Skeletal muscle satellite cell (primary cell): Measurements from ENCODE around the gene ANKLE1. TPM values are rescaled to one million over a fixed set of nuclear protein-coding genes. Genes with fewer than 3 reads are reported as not detected.

ENCODE experiments used
- H3K27me3 ChIP-seq: 2 replicates; pipeline ENCODE4 v1.7.0; 2013; ENCODE audit warnings: low read length; ENCODE audit not compliant: control insufficient read depth, insufficient read depth
- H3K36me3 ChIP-seq: 2 replicates; pipeline ENCODE4 v1.7.0; 2013; ENCODE audit warnings: mild to moderate bottlenecking, control low read depth, low read length; ENCODE audit not compliant: insufficient read depth
- H3K4me1 ChIP-seq: 2 replicates; pipeline ENCODE4 v1.7.0; 2013; ENCODE audit warnings: low read length; ENCODE audit not compliant: control insufficient read depth, insufficient read depth
- H3K4me2 ChIP-seq: 2 replicates; pipeline ENCODE4 v1.7.0; 2013; ENCODE audit warnings: mild to moderate bottlenecking, low read length
- H3K4me3 ChIP-seq: 2 replicates; pipeline ENCODE4 v1.7.0; 2013; ENCODE audit warnings: low read length
- H3K9ac ChIP-seq: 2 replicates; pipeline ENCODE4 v1.7.0; 2013; ENCODE audit warnings: mild to moderate bottlenecking, low read depth, low read length, moderate library complexity
- H3K9me3 ChIP-seq: replicated peaks from 2 replicates; pipeline ENCODE4 v1.7.0; 2013; ENCODE audit warnings: mild to moderate bottlenecking, control low read depth, low read length
- total RNA-seq: library from RNA; depleted of rRNA; stranded (reverse); fragments of >200 nt; gene quantifications from 2 replicates; pipeline ENCODE4 v1.2.3, GENCODE V29; 2012; rRNA removed

Gene ANKLE1, protein sequence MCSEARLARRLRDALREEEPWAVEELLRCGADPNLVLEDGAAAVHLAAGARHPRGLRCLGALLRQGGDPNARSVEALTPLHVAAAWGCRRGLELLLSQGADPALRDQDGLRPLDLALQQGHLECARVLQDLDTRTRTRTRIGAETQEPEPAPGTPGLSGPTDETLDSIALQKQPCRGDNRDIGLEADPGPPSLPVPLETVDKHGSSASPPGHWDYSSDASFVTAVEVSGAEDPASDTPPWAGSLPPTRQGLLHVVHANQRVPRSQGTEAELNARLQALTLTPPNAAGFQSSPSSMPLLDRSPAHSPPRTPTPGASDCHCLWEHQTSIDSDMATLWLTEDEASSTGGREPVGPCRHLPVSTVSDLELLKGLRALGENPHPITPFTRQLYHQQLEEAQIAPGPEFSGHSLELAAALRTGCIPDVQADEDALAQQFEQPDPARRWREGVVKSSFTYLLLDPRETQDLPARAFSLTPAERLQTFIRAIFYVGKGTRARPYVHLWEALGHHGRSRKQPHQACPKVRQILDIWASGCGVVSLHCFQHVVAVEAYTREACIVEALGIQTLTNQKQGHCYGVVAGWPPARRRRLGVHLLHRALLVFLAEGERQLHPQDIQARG
- total RNA-seq = 0.51 and 1.3 TPM in 2 replicates

DNA sequence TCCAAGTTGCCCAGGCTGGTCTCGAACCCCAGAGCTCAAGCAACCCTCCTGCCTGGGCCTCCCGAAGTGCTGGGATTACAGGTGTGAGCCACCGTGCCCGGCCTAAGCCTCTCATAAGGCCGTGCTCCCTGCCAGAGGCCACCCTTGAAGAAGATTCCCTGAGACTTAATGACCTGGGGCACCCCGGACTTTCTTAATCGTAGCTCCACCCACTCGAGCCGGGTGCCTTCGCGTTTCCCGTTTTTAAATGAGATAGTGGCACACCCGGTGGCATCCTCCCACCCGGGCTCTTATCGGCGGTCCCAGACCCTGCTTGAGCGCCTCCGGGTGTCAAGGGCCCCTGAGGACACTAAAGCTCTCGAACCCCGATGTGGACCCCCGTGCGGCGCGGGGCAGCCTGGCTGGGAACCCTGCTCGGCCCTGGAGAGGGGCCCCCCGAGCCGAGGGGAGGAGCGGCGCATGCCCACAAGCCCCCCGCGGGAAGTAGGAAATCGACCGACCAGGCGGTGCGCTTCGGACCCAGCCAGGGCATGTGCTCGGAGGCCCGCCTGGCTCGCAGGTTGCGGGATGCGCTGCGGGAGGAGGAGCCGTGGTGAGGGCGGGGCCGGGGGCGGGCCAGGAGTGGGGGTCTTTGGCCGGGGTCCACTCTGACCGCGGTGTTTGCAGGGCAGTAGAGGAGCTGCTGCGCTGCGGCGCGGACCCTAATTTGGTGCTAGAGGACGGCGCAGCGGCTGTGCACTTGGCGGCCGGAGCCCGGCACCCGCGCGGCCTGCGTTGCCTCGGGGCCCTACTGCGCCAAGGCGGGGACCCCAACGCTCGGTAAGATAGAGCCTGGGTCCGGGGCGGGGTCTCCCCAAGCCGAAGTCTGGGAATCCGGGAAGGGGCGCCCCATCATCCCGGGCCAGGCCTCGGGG, at the start of gene ANKLE1:
ANKLE1 (plus strand) TSS at position 511 of the 914 bp plus-strand sequence; CDS start at position 531, 20 bp downstream.
- no peaks in the 10 kb centered on the region for H3K9me3 ChIP-seq
- H3K4me3 ChIP-seq = peak within 1 kb of the TSS; percentile 67
- H3K9ac ChIP-seq = peak within 1 kb of the TSS; percentile 46
- peaks cover 13% of the 10 kb centered on the region for H3K4me1 ChIP-seq
- peaks cover 16% of the 10 kb centered on the region for H3K36me3 ChIP-seq
- no peaks in the 10 kb centered on the region for H3K27me3 ChIP-seq
- H3K4me2 ChIP-seq = peak within 1 kb of the TSS; percentile 94

DNA sequence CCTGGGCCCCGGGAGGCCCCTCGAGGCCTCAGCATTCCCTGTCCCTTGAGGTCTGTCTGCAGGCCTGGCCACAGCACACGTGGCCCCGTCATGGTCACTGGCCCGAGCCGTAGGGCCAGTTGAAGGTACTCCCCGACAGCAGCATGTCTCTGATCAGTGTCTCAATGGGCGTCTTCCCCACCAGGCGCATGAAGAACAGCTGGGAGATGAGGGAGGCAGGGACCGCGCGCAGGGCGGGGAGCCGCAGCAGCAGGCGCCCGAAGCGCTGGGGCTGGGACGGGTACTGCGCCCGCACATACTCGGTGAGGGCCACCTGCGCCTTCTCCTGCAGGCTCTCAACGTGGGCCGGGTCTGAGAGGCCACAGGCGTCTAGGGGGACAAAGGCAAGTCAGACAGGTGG, 49.4 kb upstream of the ANKLE1 start:
- no peaks in the 10 kb centered on the region for H3K9me3 ChIP-seq
- H3K4me1 ChIP-seq = peaks cover 20% of the 10 kb centered on the region
- H3K36me3 ChIP-seq = peaks cover 35% of the 10 kb centered on the region
- no peak overlapping the region for H3K9ac ChIP-seq
- no peak overlapping the region for H3K4me3 ChIP-seq
- H3K4me2 ChIP-seq = no peak overlapping the region
- no peaks in the 10 kb centered on the region for H3K27me3 ChIP-seq

DNA sequence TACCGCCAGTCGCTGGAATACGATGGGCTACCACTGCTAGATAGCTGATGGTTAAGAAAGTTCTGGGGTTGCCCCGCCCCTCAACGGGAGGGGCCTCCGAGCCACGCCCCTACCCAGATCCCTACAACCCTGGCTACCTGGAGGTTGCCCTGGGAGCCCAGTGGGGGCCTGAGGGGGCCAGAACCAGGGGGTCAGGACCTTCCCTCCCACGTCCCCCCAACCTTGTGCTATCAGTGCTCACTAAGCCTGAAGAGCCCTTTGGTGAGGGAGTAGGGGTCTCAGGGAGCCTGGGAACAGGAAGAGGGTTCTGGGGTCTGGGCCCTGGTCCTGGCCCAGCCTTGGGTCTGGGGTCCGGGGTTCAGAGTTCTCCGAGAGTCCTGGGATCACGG, 46.8 kb upstream of the ANKLE1 start:
- peak overlapping the region; percentile 93 for H3K4me2 ChIP-seq
- H3K27me3 ChIP-seq = no peaks in the 10 kb centered on the region
- H3K4me3 ChIP-seq = peak overlapping the region; percentile 77
- no peaks in the 10 kb centered on the region for H3K9me3 ChIP-seq
- H3K4me1 ChIP-seq = peaks cover 20% of the 10 kb centered on the region
- peak overlapping the region; percentile 72 for H3K9ac ChIP-seq
- H3K36me3 ChIP-seq = peaks cover 44% of the 10 kb centered on the region

DNA sequence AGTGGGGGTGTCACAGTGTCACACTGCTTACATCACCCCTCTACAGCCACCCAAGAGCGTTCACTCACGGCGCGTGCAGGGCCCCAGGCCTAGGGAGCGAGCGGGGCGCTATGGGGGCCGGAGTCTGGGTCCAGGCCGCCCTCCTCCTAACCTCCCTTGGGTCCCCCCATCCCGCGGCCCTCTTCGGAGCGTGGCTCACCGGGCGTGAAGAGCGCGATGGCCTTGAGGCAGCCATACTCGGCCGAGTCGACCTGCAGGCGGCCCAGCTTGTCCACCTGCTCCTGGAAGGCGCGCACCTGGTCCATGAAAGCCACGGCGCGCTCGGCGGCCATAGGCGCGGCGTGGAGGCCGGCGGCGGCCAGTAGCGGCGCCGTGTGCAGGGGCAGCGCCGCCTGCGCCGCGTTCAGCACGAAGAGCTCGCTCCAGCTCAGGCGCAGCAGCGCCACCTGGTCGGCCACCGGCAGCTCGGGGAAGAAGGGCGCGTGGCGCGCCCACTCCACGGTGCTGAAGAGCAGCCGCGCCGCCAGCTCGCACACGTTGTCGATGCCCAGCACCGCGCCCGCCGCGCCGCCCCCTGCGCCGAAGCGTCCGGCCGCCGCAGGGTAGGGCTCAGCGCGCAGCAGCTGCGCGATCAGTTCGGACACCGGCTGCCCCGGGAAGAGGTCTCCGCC, 46.3 kb upstream of the ANKLE1 start:
- peaks cover 45% of the 10 kb centered on the region for H3K36me3 ChIP-seq
- H3K4me1 ChIP-seq = peaks cover 20% of the 10 kb centered on the region

DNA sequence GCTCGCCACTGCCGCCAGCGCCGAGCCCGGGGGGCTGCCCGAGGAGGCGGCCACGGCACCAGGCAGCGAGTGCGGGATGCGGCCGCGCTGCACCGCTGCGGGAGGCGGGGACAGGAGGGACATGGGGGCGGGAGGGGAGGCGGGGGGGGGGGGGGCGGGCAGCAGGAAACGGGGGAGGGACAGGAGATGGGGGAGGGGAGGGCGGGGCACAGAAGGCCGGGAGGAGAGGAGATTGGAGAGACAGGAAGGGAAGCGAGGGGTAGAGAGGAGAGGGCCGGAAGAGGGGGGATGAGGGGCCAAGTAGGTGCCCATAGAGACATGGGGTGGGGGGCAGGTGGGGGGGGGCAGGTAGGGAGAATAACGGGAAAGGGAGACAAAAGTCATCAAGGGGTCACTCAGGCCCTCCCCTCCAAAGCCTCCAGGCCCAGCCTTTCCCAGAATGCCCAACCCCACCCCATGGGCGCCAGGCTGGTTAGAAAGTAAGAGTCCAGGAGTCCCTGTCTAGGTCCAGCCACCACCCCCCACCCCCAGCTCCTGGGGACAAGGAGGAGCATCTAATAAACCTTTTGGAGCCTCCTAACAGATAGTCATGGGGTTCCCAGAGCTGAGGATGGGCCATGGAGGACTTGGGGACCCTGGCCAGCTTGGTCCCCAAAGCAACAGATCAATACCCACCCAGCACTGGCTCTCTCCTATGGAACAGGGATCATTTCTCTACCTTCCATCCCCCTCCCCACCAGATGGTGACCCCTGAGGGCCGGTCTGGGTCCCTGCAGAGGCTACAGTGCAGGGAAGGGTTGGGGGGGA, 45.5 kb upstream of the ANKLE1 start:
- peaks cover 21% of the 10 kb centered on the region for H3K4me1 ChIP-seq
- no peaks in the 10 kb centered on the region for H3K27me3 ChIP-seq
- peak overlapping the region; percentile 72 for H3K9ac ChIP-seq
- peak overlapping the region; percentile 93 for H3K4me2 ChIP-seq
- no peaks in the 10 kb centered on the region for H3K9me3 ChIP-seq
- peak overlapping the region; percentile 77 for H3K4me3 ChIP-seq
- H3K36me3 ChIP-seq = peaks cover 40% of the 10 kb centered on the region

More for the DNA sequence above, 46.3 kb upstream of the ANKLE1 start:
- peak overlapping the region; percentile 77 for H3K4me3 ChIP-seq
- peak overlapping the region; percentile 72 for H3K9ac ChIP-seq
- H3K27me3 ChIP-seq = no peaks in the 10 kb centered on the region
- H3K4me2 ChIP-seq = peak overlapping the region; percentile 93
- H3K9me3 ChIP-seq = no peaks in the 10 kb centered on the region

DNA sequence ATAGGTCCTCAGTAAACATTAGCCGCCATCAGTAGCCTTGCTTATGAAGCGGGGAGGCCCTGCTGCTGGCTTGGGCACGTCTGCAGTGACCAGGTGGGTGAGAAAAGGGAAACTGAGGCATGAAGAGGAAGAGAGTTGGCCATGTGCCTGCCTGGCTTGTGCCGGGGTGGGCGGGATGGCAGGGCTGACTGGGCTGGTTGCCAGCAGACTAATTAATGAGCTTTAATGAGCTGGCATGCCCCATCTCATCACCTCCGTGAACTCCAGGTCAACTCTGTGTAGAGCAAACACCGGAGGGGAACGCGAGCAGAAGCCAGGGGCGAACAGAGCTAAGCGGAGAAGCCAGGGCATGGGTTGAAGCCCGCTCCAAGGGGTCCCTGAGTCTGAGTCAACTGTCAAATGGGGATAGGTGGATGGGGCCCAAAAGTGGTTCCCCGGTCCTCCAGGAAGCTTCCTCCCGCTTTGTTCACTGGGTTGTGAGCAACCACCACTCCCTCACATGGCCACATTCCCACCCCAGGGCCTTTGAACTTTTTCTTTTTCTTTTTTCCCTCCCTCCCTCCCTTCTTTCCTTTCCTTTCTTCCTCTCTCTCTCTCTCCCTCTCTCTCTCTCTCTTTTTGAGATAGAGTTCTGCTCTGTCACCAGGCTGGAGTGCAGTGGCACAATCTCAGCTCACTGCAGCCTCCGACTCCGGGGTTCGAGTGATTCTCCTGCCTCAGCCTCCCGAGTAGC, 44.7 kb upstream of the ANKLE1 start:
- Histone ChIP-seq H3K4me1 (peaks cover 26% of the 10 kb centered on the region), H3K27me3 (no peaks in the 10 kb centered on the region), H3K36me3 (peaks cover 33% of the 10 kb centered on the region), H3K4me3 (no peak overlapping the region), H3K9ac (no peak overlapping the region), H3K4me2 (no peak overlapping the region), H3K9me3 (no peaks in the 10 kb centered on the region)

DNA sequence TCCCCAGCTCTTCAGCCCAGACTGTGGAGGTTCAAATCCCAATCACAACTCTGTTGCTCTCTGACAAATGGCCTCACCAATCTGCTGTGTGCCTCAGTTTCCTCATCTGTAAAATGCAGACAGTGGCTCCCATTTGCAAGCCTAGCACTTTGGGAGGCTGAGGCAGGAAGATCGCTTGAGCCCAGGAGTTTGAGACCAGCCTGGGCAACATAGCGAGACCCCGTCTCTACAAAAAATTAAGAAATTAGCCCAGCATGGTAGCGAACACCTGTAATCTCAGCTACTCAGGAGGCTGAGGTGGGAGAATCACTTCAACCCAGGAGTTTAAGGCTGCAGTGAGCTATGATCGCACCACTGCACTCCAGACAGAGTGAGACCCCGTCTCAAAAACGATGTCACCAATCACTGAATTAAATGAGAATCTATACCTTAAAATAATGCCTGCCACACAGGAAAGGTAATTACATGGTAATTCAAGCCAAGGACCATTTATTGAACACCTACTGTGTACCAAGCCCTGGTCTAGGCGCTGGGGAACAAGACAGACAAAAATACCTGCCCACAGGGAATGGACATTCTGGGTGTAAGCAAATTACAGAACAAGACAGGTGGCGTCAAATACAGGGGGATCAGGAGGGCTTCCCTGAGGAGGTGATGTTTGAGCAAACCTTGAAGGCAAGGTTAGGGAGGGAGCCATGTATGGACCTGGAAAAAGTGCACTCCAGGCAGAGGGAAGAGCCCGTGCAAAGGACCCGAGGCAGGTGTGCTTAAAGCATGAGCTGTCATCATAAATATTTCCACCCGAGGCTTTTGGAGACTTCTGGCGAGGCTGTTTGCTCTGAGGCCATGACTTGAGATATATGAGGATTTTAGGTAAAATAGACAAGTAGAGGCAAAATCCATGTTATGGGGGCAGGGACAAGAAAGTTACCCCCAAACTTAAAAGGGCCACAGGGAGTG, 43.7 kb upstream of the ANKLE1 start:
- peaks cover 27% of the 10 kb centered on the region for H3K36me3 ChIP-seq
- no peaks in the 10 kb centered on the region for H3K27me3 ChIP-seq
- H3K4me3 ChIP-seq = no peak overlapping the region
- no peak overlapping the region for H3K9ac ChIP-seq
- H3K4me1 ChIP-seq = peaks cover 35% of the 10 kb centered on the region
- H3K9me3 ChIP-seq = no peaks in the 10 kb centered on the region
- H3K4me2 ChIP-seq = no peak overlapping the region

DNA sequence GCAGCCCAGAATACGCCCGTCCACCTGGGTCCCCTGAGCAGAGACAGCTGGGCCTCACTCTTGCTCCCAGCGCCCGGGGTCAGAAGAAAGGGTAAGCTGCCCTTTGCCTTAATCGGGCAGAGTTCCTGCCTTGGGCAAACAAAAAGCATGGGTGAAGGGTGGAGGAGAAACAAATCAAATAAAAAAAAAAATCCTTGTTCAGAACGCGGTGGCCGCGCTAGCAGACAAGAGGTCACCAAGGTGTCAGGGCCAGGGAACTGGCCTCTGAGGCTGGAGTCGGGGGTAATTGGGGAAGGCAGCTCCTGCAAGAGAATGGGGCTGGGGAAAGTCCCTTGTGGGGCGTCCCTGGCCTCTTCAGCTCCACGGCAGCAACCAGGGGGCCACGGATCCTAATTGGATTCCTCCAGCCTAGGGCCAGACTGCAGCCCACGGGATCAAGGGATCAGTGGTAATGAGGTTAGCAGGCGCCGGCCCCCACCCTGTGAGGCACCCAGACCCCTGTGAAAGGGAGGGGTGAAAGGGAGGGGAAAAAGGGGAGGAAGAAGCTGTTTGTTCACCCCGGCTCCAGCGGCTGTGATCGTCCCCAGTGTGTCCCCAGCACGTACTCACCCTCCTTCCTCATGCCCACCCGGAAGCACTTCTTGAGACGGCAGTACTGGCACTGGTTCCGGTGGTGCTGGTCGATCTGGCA, 41.5 kb upstream of the ANKLE1 start:
- peaks cover 33% of the 10 kb centered on the region for H3K4me1 ChIP-seq
- H3K27me3 ChIP-seq = no peaks in the 10 kb centered on the region
- no peak overlapping the region for H3K9ac ChIP-seq
- no peak overlapping the region for H3K4me3 ChIP-seq
- peaks cover 22% of the 10 kb centered on the region for H3K36me3 ChIP-seq
- H3K4me2 ChIP-seq = no peak overlapping the region
- no peaks in the 10 kb centered on the region for H3K9me3 ChIP-seq

DNA sequence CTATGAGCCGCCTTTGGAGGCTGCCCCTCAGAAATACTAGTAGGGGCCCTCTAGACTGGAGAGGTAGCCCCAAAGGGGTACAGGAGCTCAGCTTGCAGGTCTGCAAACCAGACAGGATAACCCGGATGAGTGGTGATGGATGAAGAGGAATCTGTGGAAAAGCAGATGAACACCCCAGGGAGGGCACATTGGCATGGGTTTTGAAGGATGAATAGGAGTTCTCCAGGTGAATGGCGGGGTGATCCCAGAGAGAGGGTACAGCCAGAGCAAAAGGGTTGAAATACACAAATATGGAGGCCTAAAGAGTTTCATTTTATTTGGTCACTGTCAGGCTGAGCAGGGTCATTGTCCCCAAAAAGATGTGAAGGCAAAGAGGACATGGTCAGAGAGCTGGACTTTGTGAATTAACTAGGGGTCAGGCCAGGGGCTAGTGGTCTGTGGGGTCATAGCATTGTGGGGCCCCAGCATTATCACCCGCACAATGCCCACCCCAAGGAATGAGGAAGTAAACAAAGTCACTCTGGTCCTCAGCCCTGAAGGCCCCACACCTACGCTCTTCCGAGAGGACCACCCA, 40.8 kb upstream of the ANKLE1 start:
- Histone ChIP-seq H3K9me3 (no peaks in the 10 kb centered on the region), H3K36me3 (peaks cover 22% of the 10 kb centered on the region), H3K4me3 (no peak overlapping the region), H3K4me1 (peaks cover 27% of the 10 kb centered on the region), H3K9ac (no peak overlapping the region), H3K4me2 (no peak overlapping the region), H3K27me3 (no peaks in the 10 kb centered on the region)
